IMR-90 (cell line): Measurements from ENCODE around the gene MEGF10. TPM values are rescaled to one million over a fixed set of nuclear protein-coding genes. Genes with fewer than 3 reads are reported as not detected.

Source experiments
- ATAC-seq: fragments of 200-7000 bp; cut with Tn5 transposase; 2 replicates; pipeline ENCODE4 v1.9.1; 2020; ENCODE audit warnings: low read depth, mild to moderate bottlenecking, moderate library complexity
- BruUV-seq: library from RNA; stranded (reverse); fragments of 400-500 nt; replicated peaks from 2 replicates; lab custom pipeline; 2021; lab: Mats Ljungman, UMichigan
- CTCF ChIA-PET: fragments of 300-600 bp; formaldehyde crosslinking; extraction: SDS; loops from one replicate; lab custom pipeline; 2021; ENCODE audit warnings: antibody characterized with exemption; lab: Yijun Ruan, JAX
- POLR2A ChIA-PET: fragments of 300-600 bp; sonication (Branson Sonifier 250); formaldehyde crosslinking; loops from one replicate; lab custom pipeline; 2022; ENCODE audit warnings: antibody characterized with exemption; ENCODE audit not compliant: unreplicated experiment; lab: Charles Lee
- DNase-seq: peaks from one replicate; pipeline ENCODE4 v3.0.0; 2013
- H2AFZ ChIP-seq: replicated peaks from 2 replicates; pipeline ENCODE3; 2013; ENCODE audit warnings: low read length, mild to moderate bottlenecking; ENCODE audit not compliant: poor library complexity
- H2AK5ac ChIP-seq: 2 replicates; pipeline ENCODE4 v1.6.1; 2013; ENCODE audit warnings: low read depth, low read length, inconsistent platforms
- H2AK9ac ChIP-seq: replicated peaks from 2 replicates; pipeline ENCODE3; 2013; ENCODE audit warnings: mild to moderate bottlenecking, low read depth, low read length, moderate library complexity; ENCODE audit not compliant: poor library complexity
- H2BK120ac ChIP-seq: 2 replicates; pipeline ENCODE4 v1.6.1; 2013; ENCODE audit warnings: low read depth, low read length, inconsistent platforms
- H2BK15ac ChIP-seq: 3 replicates; pipeline ENCODE4 v1.6.1; 2013; ENCODE audit warnings: low read depth, low read length, inconsistent platforms
- H2BK20ac ChIP-seq: 2 replicates; pipeline ENCODE4 v1.6.1; 2013; ENCODE audit warnings: low read depth, mild to moderate bottlenecking, inconsistent platforms, low read length, moderate library complexity
- H2BK5ac ChIP-seq: 2 replicates; pipeline ENCODE4 v1.6.1; 2013; ENCODE audit warnings: mild to moderate bottlenecking, low read depth, low read length, inconsistent platforms; ENCODE audit not compliant: poor library complexity, severe bottlenecking
- H3K14ac ChIP-seq: replicated peaks from 2 replicates; pipeline ENCODE4 v1.6.1; 2013; ENCODE audit warnings: low read depth, low read length, inconsistent platforms
- H3K18ac ChIP-seq: 2 replicates; pipeline ENCODE4 v1.6.1; 2013; ENCODE audit warnings: low read depth, low read length, control low read depth
- H3K23ac ChIP-seq: 2 replicates; pipeline ENCODE4 v1.6.1; 2013; ENCODE audit warnings: low read depth, low read length, inconsistent platforms
- H3K27ac ChIP-seq: 2 replicates; pipeline ENCODE4 v1.5.1; 2013; ENCODE audit warnings: mild to moderate bottlenecking, control low read depth, low read length; ENCODE audit not compliant: insufficient read depth
- H3K27me3 ChIP-seq: 2 replicates; pipeline ENCODE4 v1.6.1; 2013; ENCODE audit warnings: low read length; ENCODE audit not compliant: control insufficient read depth, insufficient read depth
- H3K36me3 ChIP-seq: 2 replicates; pipeline ENCODE4 v1.6.1; 2013; ENCODE audit warnings: low read length, mixed read lengths; ENCODE audit not compliant: control insufficient read depth, insufficient read depth
- H3K4ac ChIP-seq: 2 replicates; pipeline ENCODE4 v1.6.1; 2013; ENCODE audit warnings: low read depth, low read length, inconsistent platforms
- H3K4me1 ChIP-seq: 2 replicates; pipeline ENCODE4 v1.6.1; 2013; ENCODE audit warnings: low read length, mixed read lengths; ENCODE audit not compliant: control insufficient read depth, insufficient read depth
- H3K4me2 ChIP-seq: 2 replicates; pipeline ENCODE4 v1.6.1; 2013; ENCODE audit warnings: low read depth, mild to moderate bottlenecking, control low read depth, low read length, moderate library complexity
- H3K4me3 ChIP-seq: 2 replicates; pipeline ENCODE4 v1.5.1; 2013; ENCODE audit warnings: low read depth, mild to moderate bottlenecking, control low read depth, low read length, moderate library complexity; ENCODE audit not compliant: insufficient read depth
- H3K56ac ChIP-seq: 2 replicates; pipeline ENCODE4 v1.6.1; 2013; ENCODE audit warnings: low read length, inconsistent platforms; ENCODE audit not compliant: insufficient read depth; ENCODE audit errors: extremely low read depth
- H3K79me1 ChIP-seq, 2 experiments: 2 replicates each; pipeline ENCODE4 v1.6.1; 2013; ENCODE audit warnings: low read length in 2 of 2, inconsistent platforms in 1 of 2, low read depth in 1 of 2
- H3K9ac ChIP-seq: 2 replicates; pipeline ENCODE4 v1.6.1; 2013; ENCODE audit warnings: low read depth, low read length, control low read depth
- H3K9me1 ChIP-seq: 2 replicates; pipeline ENCODE4 v1.6.1; 2013; ENCODE audit warnings: low read length, inconsistent platforms; ENCODE audit not compliant: insufficient read depth
- H3K9me3 ChIP-seq: 2 replicates; pipeline ENCODE4 v1.6.1; 2013; ENCODE audit warnings: low read length; ENCODE audit not compliant: control insufficient read depth, insufficient read depth
- H4K20me1 ChIP-seq: 2 replicates; pipeline ENCODE4 v1.6.1; 2013; ENCODE audit warnings: low read length, inconsistent platforms; ENCODE audit not compliant: insufficient read depth
- H4K5ac ChIP-seq: 2 replicates; pipeline ENCODE4 v1.6.1; 2013; ENCODE audit warnings: mild to moderate bottlenecking, low read depth, low read length, control low read depth
- H4K8ac ChIP-seq, 2 experiments: 2 replicates each; pipeline ENCODE4 v1.6.1; 2013; ENCODE audit warnings: low read depth in 2 of 2, low read length in 2 of 2, control low read depth in 1 of 2, inconsistent platforms in 1 of 2
- H4K91ac ChIP-seq: 2 replicates; pipeline ENCODE4 v1.6.1; 2013; ENCODE audit warnings: low read depth, low read length, inconsistent platforms; ENCODE audit not compliant: insufficient read depth
- BHLHE40 ChIP-seq: fragments of 150-350 bp; IDR thresholded peaks from 2 replicates; pipeline ENCODE4 v1.6.1; 2016; ENCODE audit warnings: mild to moderate bottlenecking, low read depth, low read length
- CEBPB ChIP-seq: IDR thresholded peaks from 2 replicates; pipeline ENCODE4 v1.6.1; 2012; ENCODE audit warnings: low read depth, low read length, improper control_type of control experiment
- CTCF ChIP-seq: conservative IDR thresholded peaks from 2 replicates; pipeline ENCODE4 v1.5.1; 2012; ENCODE audit warnings: mild to moderate bottlenecking, low read depth, low read length, improper control_type of control experiment
- ELK1 ChIP-seq: fragments of 150-350 bp; IDR thresholded peaks from 2 replicates; pipeline ENCODE4 v1.6.1; 2016; ENCODE audit warnings: low read depth, mild to moderate bottlenecking, low read length, moderate library complexity, borderline replicate concordance
- FOS ChIP-seq: fragments of 150-350 bp; IDR thresholded peaks from 2 replicates; pipeline ENCODE4 v1.6.1; 2016; ENCODE audit warnings: low read depth, low read length
- MAFK ChIP-seq: IDR thresholded peaks from 2 replicates; pipeline ENCODE4 v1.6.1; 2012; ENCODE audit warnings: low read depth, low read length, improper control_type of control experiment
- MXI1 ChIP-seq: IDR thresholded peaks from 2 replicates; pipeline ENCODE4 v1.6.1; 2012; ENCODE audit warnings: low read depth, mild to moderate bottlenecking, low read length, moderate library complexity, borderline replicate concordance
- NFE2L2 ChIP-seq: fragments of 150-350 bp; IDR thresholded peaks from 2 replicates; pipeline ENCODE4 v1.6.1; 2016; ENCODE audit warnings: low read depth, mild to moderate bottlenecking, low read length
- POLR2A ChIP-seq: IDR thresholded peaks from 2 replicates; pipeline ENCODE4 v1.6.1; 2012; ENCODE audit warnings: mild to moderate bottlenecking, low read depth, low read length
- RAD21 ChIP-seq: IDR thresholded peaks from 2 replicates; pipeline ENCODE4 v1.6.1; 2012; ENCODE audit warnings: low read length, improper control_type of control experiment
- USF2 ChIP-seq: fragments of 150-350 bp; IDR thresholded peaks from 2 replicates; pipeline ENCODE4 v1.6.1; 2017; ENCODE audit warnings: mild to moderate bottlenecking, antibody characterized with exemption, low read length, low read depth
- WGBS, 2 experiments: methylation state at CpG; one replicate each; pipeline versions ENCODE4 v1.1.5 to v1.1.7; 2013; ENCODE audit warnings: missing lambda C conversion rate in 2 of 2; ENCODE audit not compliant: insufficient read length in 1 of 2; ENCODE audit errors: extremely low coverage in 2 of 2; 5-methylcytosine and 5-hydroxymethylcytosine counted together
- dilution Hi-C: fragments of 300-500 bp; cut with HindIII; formaldehyde crosslinking; loops from one replicate; pipeline ENCODE4 v1.14.3; 2018; ENCODE audit warnings: low sequenced_read_pairs; ENCODE audit not compliant: unreplicated experiment
- in situ Hi-C: fragments of 300-500 bp; cut with MboI; formaldehyde crosslinking; loops from 3 replicates; pipeline ENCODE4 v1.14.3; 2019; ENCODE audit warnings: low sequenced_read_pairs, inconsistent platforms, mixed read lengths
- intact Hi-C: fragments of 100-400 bp; cut with micrococcal nuclease; formaldehyde crosslinking; loops from 2 replicates; pipeline ENCODE4 v1.10.0; 2022
- polyA plus RNA-seq, 3 experiments: library from polyadenylated mRNA; depleted of rRNA; stranded (reverse); fragments of >200 nt; gene quantifications; 2 replicates each; pipeline ENCODE4 v1.2.3, GENCODE V29; 2012; ENCODE audit warnings: low replicate concordance in 1 of 3
- total RNA-seq: library from RNA; depleted of rRNA; stranded (reverse); fragments of >200 nt; gene quantifications from 2 replicates; pipeline ENCODE4 v1.2.3, GENCODE V29; 2012

Gene MEGF10
- total and polyA plus RNA-seq, 2 of the 4 experiments (the other 2 are of a cell fraction): not detected

GRCh38 chr5:127418367-127418766 lies 127.8 kb downstream of the MEGF10 start:
- CTCF ChIA-PET: no interaction called here

More at GRCh38 chr5:127418367-127418766, 127.8 kb downstream of the MEGF10 start:
- POLR2A ChIA-PET: no interaction called here
- no peaks in the 10 kb centered on the region for H3K79me1 ChIP-seq
- no peak overlapping the region for H3K23ac ChIP-seq
- in situ Hi-C loops (no loop called here), dilution Hi-C loops (no loop called here), intact Hi-C loops (no loop called here)
- ATAC-seq (no peak), DNase-seq (no peak)
- H2BK5ac ChIP-seq: no peak overlapping the region
- no peak overlapping the region for H2BK20ac ChIP-seq
- no peak overlapping the region for H2BK15ac ChIP-seq
- no CpG with 5 or more reads among the region's 1 CpG for WGBS, 2 experiments
- no peak overlapping the region for H3K27ac ChIP-seq
- H3K9ac ChIP-seq: no peak overlapping the region
- H2AK9ac ChIP-seq: no peak overlapping the region
- H4K20me1 ChIP-seq: no peaks in the 10 kb centered on the region
- no peak overlapping the region for H3K4me3 ChIP-seq
- H3K14ac ChIP-seq: no peak overlapping the region
- H3K4ac ChIP-seq: no peak overlapping the region
- no peak overlapping the region for H3K4me2 ChIP-seq
- H3K9me1 ChIP-seq: no peaks in the 10 kb centered on the region
- no TSS peak for BruUV-seq
- no peak overlapping the region for H3K18ac ChIP-seq
- no peak overlapping the region for H2BK120ac ChIP-seq
- no peak for TF ChIP-seq BHLHE40
- TF ChIP-seq RAD21: no peak
- TF ChIP-seq FOS: no peak
- TF ChIP-seq CTCF: no peak
- TF ChIP-seq ELK1: no peak
- TF ChIP-seq CEBPB: no peak
- no peak for TF ChIP-seq POLR2A
- no peak for TF ChIP-seq MAFK
- no peak for TF ChIP-seq MXI1
- TF ChIP-seq NFE2L2: no peak
- TF ChIP-seq USF2: no peak
- no peak overlapping the region for H2AK5ac ChIP-seq
- H3K36me3 ChIP-seq: no peaks in the 10 kb centered on the region
- no peaks in the 10 kb centered on the region for H3K9me3 ChIP-seq
- no peak overlapping the region for H4K5ac ChIP-seq
- H2AFZ ChIP-seq: no peak overlapping the region
- H3K56ac ChIP-seq: no peak overlapping the region
- peaks cover 7% of the 10 kb centered on the region for H3K27me3 ChIP-seq
- no peak overlapping the region for H4K8ac ChIP-seq
- H4K91ac ChIP-seq: no peak overlapping the region
- H3K4me1 ChIP-seq: no peaks in the 10 kb centered on the region
